Right forelimb (tissue), 1 donor: ENCODE measurements around the gene LRMDA.
"Not testable (repeated sequence)": the region's sequence is repeated elsewhere in the genome, so short reads cannot be mapped to it uniquely, and the experiment has no call there.

Source experiments
- DNase-seq: peaks from one replicate; pipeline ENCODE4 v3.0.0-alpha.2; 2018

The LRMDA gene

DNA sequence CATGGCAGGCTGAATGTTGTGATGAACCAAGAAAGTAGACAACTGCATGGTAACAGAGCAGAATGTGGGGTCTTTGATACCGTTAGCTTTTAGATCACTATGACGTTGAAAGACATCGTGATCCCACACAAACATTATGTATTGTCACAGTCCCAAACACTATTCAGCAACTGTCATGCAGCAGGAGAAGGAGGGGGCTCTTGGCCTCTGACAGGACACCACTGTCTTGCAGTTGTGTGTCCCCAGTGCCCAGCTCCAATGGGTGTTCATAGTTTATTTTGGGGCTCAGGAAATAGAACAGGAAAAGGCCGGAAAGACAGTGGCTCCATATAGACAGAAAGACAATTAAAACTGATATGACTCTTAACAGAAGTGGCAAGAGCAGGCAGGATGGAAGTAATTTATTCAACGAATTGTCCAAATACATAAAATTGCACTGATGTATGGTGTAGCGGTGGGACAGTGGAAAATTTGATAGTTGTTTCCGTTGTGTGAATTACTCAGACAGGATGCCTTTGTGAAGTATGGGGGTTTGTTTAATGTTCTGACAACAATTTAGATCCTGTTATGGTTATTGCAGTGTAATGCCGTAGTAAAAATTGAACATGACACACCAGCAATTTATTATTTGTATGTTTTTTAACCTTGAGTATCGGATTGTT lies 292.0 kb downstream of the LRMDA start:
- DNase-seq = no peak

DNA sequence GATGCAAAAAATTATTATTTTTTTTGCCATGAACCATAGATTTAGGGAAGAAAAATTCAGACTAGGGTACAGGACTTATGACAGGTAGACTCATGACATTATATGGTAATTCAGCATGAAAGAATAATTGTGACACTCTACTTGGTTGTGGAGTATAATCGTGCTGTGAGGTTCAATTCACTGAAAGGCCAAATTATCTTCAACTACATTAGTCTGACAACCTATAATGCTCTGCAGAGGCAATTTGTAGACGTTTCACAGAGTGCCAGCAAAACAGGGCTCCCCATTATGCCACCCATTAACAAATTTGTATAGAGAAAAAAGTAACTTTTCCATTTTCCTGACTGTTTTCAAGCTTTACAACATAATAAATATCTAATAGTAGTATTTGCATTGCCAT lies 292.6 kb downstream of the LRMDA start:
- no peak for DNase-seq

DNA sequence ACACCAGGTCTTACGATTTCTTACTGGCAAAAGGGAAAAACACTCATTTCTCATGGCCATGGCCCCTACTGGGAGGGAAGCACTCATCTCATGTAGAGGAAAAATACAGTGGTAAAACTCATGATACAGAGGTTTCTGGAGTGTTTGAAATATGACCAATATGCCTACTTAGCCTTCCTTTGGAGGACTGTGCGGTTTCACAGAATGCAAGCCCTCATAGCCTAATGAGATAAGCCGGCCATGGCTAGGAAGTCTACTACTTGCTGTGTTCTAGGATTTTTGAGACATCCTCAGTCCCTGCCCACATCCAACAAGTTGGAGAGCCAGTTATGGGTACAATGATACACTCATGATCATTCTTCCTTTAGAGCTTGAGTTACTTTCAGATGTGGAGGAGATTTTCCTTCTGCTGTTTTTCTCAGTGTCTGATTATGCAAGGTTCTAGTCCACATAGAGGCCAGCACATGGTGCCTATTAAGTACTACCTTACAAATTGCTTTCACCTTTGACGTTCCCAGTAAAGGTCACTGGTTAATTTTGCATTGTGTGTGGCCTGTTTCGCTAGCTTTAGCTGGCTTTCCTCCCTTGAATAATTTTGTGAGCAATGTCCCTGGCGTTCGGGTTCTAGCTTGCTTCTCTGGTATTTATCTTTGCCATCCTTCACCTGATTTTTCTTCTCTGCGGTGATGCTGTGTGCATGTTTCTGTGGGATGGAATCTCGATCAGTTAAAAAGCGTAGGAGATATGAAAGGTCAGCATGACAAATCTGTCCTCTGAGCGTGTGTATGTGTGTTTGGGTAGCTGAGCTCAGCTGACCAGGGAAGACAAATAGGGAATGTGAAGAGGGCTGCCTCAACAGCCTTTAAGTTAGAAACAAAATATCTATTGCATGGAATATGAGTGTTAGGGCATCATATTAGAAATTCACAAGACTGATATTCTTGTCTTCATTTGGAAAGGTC lies 295.4 kb downstream of the LRMDA start:
- DNase-seq = no peak

- DNase-seq = no peak
Measured at GRCh38 chr10:75730847-75731246, 299.4 kb downstream of the LRMDA start.

DNA sequence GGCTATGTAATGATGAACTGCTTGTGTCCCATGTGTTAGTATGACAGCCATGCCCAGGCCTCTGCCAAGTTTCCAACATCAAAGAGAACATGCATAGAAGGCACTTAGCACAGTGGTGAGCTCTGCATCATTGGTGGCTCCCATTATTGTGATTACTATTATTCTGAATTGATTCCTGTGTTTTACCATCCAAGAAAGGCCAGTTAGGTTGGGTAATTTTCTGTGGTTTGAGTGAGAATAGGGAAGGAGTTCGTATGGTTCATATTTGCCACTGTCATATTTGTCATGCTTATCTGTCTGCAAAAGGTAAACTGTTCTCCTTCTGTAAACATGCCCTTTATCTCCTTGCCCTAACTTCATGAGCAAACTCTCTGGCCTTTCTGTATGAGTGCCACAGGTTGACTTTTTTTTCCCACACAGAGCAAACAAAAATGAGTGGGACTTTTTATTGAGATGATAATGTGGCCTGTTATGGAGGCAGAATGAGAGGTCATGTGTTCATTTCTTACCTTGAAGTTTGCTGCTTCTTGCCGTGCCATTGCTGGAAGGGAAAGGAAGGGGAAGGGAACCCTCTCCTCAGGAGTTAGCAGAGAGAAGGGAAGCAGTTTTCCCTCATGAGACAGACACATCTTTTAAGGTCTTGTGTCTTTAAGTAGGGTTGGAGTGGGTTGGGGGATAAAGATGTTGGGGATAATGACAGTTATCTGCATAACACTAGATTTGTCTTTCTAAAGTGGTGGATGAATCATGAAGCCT lies 301.9 kb downstream of the LRMDA start:
- no peak for DNase-seq

DNA sequence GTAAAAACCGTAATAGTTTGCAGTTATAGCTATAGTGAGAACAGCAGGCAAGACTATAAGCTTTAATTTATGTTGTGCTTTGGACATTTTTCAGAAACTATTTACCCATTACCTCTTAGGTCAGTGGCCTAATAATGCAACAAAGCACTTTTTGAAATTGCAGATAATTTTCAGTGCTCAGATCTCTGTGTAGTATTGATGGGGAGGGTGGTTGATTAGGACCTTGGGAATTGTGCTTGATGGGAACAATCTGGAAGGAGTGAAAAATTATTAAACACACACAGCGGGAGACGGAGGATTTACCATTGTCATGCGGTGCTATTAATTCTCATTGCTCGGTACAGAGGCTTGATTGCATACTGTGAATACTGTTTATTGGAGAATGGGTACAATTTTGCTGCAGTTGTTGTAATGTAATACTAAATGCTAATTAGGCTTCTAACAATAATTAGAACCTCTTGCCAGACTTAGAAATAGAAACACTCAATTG lies 304.8 kb downstream of the LRMDA start:
- no peak for DNase-seq

GRCh38 chr10:75736889-75737579 lies 305.6 kb downstream of the LRMDA start:
- DNase-seq = no peak

DNA sequence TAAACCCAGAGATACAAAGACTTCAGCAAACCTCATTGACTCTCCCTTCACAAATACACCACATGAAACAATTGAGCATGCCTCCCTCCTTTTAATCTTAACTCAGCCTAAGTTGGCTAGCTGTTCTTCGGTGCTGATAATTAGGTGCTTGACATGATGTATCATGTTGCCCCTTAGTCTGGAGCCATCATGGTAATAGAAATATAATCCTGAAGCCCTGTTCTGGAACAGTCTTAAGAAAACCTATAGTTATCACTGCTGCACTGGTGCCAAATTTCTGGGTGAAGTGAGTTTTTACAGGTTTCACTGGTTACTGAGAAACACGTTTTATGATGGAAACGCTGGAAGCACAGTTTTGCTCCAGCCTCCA lies 306.1 kb downstream of the LRMDA start:
- DNase-seq = no peak

DNA sequence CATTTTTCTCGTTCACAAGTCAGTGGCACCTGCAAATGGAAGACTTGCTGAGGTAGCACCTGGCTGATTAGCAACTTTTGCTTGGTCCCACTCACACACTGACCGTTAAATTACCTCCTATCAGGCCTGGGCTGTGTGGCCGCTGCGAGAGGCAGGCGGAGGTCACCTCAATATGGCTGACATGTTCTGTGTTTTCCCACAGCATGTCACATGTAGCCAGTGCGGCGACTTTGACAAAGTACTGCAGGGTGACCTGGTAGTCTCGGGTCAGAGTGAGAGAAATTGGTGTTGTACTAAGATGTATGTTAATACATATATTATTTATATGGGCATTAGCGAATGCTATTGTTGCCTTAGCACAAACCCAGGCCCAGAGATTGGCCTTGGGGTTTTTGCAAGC lies 307.5 kb downstream of the LRMDA start:
- no peak for DNase-seq

GRCh38 chr10:75739414-75740143 lies 308.2 kb downstream of the LRMDA start:
- no peak for DNase-seq

DNA sequence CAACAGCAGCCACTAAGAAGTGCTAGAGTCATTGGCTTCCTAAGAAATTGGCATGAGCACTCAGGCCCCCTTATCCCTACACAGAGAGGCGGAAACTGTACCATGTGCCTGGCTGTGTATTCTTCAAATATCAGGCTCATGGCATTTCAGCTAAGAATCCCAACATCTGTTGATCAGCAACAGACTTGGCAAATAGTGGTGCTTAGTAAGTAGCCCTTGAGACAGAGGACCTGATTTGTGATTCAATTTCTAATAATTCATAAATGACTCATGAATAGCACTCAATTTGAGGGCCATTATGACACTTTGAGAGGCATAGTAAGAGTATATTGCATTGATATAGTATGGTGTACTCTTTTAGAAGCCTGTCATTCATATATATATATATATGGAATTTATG lies 309.1 kb downstream of the LRMDA start:
- no peak for DNase-seq

GRCh38 chr10:75742355-75742754 lies 310.9 kb downstream of the LRMDA start:
- DNase-seq = no peak

- DNase-seq = no peak
Measured at GRCh38 chr10:75743291-75743778, 311.9 kb downstream of the LRMDA start.

DNA sequence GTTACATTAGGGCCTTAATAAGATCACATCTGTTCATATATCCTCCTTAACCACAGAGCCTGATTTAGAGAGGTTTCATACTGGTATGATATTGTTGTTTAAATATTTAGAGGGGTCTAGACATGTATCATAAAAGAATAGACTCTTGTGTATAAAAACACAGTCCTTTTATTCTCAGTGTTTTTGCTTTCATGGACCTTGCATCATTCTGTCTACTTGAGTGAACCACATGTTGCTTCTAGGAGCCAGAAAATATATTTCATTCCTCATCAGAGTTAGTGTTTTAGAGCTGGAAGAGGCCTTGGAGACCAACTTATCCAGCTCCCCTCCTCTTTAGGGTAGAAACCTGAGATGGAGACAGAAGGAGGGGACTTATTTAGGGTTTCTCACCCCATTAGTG lies 312.8 kb downstream of the LRMDA start:
- DNase-seq = no peak

DNA sequence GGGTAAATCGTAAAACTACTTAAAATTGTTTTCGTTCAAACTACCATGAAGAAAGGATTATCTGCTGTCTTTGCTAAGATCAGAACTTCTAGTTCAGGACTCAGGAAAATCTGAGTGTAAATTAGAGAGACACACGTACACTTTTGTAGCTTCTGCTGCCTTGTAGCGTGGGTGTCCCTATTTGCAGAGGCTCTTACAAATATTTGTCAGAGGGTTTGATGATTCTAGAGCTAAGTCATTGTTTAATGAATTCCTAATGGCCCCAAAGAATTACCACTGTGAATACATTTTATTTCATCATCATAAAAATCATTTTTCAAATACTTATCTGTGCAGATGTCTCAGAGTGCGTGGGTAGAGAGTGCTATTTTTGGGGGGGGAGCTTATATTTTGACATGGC lies 314.9 kb downstream of the LRMDA start:
- DNase-seq = no peak

GRCh38 chr10:75750093-75750875 lies 318.9 kb downstream of the LRMDA start:
- DNase-seq = not testable (repeated sequence)

- DNase-seq = no peak
Measured at GRCh38 chr10:75751232-75751631, 319.8 kb downstream of the LRMDA start.

DNA sequence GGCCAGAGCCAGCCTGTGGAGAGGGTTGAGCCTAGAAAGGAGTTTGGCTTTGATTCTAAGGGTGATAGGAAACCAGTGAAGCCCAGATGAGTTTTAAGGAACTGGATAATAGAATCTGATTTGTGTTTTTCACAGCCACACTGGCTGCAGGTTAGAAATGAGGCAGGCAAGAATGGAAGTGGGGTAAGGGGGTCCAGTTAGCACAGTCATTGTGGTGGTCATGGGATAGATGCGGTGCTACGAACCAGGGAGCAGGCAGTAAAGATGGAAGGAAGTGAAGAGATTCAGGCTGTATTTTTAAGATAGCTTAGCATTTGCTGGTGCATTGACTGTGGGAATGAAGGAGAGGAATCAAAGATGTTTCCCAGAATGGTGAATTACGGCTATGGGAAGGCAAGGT lies 322.2 kb downstream of the LRMDA start:
- no peak for DNase-seq

DNA sequence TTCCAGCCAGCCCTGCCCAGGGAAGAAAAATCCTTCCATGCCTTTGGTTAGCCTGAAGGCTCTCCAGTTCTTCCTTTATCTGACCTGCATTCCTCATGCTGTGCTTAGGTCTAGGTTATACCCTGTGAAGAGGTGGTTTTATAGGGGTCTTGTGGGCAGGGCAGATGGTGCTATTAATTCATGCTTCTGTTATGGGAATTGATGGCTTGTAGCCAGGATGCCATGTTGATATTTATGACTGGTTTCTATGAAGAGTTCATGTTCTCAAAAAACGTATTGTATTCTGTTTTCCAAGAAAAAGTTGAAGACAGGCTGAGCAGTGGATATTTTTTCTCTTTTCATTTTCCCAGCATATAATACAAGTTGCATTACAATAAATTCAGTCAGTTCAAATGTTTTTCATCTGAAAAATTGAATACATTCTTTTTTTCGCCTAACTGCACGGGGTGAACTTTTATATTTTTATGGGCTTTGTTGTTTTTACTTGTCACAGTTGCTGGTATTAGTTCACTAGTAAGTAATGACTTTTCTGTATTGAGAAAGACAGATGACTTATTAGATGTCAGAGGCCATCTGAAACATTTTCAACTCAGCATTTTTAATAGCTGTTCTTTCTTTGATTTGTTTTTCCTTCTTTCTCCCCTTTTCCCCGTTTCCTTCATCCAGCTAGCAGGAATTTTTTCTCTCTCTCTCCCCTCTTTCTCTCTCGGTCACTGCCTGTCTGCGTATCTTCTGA lies 322.8 kb downstream of the LRMDA start:
- DNase-seq = no peak

GRCh38 chr10:75755528-75755927 lies 324.1 kb downstream of the LRMDA start:
- DNase-seq = no peak
